Smooth muscle cell of the brain vasculature (primary cell): ENCODE results near the gene SPECC1.
"Not testable (repeated sequence)": the region's sequence is repeated elsewhere in the genome, so short reads cannot be mapped to it uniquely, and the experiment has no call there.

ENCODE experiments used
- DNase-seq: peaks from one replicate; pipeline ENCODE4 v3.0.0-alpha.2; 2012; ENCODE audit warnings: low read depth, low spot score

SPECC1 gene

DNA sequence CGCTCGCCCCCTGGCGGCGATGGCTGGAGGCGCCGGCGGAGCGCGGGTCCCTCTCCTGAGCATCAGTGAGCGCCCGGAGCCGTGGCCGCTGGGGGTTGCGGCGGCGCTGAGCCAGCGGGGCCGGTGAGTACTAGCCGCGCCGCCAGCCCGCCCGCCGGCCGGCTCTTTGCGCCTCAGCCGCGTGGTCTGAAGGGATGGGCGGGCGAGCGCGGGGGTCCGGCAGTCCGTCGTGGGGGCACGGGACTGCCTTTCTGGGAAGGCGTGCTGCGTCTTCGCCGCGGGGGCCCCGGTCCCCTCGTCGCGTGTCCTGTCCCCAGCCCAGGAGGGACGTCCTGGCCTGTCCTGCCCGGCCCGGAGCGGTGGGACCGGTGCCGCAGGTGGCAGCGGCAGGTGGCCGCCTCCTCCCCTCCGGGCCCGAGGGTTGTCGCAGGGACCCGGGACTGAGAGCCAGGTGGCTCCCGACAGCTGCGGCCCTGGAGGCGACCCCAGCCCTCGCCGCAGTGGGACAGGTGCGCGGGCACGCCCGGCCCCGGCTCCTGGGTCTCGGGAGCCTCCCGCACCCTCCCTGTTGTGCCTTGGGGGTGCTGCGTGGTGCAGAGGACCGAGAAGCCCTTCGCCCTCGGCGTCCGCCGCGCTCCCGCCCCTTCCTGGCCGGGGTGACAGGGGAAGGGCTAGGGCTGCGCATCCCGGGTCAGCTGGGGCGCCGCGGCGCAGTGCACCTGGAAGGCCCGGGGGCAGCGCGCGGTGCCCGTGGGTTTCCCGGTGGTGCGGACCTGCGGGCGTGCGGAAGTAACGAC, at the start of gene SPECC1:
TSS of gene SPECC1 (plus strand) at position 58 of the 797 bp plus-strand sequence. CDS start 87,293 bp downstream, outside the sequence.
- no peak for DNase-seq

- DNase-seq = not testable (repeated sequence)
These were observed 46.2 kb upstream of the SPECC1 start for GRCh38 chr17:19962954-19963353.

DNA sequence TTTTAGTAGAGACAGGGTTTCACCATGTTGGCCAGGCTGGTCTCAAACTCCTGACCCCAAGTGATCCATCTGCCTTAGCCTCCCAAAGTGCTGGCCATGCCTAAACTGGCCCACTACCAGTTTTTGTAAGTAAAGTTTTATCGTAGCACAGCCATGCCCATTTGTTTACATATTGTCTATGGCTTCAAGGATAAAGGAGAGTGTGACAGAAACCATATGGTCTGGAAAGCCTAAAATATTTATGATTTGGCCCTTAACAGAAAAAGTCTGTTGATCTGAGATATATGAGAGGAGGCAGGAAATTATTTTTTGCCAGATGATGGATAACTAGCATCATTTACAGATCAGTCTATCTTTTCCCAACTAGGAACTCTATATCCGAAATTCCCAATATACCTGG, 36.0 kb upstream of the SPECC1 start:
- DNase-seq = no peak

DNA sequence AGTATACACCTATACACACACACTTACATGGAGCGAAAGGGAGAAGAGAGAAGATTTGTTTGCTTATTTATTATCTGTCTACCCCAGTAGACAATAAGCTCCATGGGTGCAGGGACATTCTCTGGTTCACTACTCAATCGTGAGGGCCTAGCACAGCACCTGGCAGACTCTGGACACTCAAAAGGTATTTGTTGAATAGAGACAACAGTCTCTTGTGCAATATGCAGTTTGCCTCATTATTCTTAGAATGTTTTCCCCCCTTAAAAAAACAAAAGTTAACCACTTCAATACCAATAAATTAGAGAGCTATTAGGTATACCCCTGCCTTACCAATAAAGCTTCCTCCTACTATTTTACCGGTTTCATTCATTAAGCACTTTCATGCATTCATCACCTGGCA, 33.6 kb upstream of the SPECC1 start:
- no peak for DNase-seq

DNA sequence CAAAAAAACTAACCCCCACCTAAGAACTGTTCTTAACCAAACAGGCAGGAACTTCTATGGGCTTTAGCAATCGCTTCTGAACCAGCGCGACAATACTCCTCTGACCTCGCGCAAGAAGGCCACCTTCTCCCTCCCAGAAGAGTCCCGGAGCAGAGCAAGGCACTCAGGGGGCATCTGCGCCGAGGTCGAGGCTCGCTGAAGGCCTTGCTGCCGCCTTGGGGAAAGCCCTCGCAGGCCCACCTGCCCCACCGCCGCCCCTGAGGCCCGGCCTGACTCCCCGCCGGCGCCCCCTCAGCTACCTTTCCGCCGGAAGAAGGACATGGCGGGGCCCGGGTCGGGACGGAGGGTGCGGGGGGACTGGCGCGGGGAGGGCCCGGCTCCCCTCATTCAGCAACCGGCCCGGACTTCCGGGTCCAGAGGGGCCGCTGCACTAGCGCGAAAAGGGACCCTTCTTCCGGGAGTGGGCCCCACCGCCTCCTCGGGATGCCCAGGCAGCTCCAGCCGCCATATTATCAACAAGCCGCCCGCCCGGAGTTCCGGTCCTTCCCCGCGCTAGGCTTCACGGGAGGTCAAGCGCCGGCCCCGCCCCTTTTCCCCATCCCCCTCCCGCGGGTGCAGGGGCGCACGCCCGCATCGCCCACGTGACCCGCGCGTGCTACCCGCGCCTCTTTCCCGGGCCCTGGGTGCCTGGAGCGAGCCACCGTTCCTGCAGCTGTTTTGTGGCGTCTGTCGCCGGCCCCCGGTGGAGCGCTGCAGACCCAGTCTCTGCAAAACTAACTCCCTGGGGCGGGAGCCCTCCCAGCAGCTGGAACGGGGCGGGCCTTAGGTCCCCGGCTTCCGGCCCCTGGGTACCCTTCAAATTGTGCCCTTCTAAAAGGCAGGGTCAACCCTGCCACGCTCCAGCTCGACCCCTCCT, 31.6 kb upstream of the SPECC1 start, which contains the start of gene AKAP10:
TSS of gene AKAP10 (minus strand) at position 536 of the 916 bp plus-strand sequence. CDS start at position 387, 149 bp downstream.
- DNase-seq = no peak

GRCh38 chr17:19978209-19978802, 30.9 kb upstream of the SPECC1 start:
- DNase-seq = no peak

- no peak for DNase-seq
These were observed 30.4 kb upstream of the SPECC1 start for GRCh38 chr17:19978805-19979211.

DNA sequence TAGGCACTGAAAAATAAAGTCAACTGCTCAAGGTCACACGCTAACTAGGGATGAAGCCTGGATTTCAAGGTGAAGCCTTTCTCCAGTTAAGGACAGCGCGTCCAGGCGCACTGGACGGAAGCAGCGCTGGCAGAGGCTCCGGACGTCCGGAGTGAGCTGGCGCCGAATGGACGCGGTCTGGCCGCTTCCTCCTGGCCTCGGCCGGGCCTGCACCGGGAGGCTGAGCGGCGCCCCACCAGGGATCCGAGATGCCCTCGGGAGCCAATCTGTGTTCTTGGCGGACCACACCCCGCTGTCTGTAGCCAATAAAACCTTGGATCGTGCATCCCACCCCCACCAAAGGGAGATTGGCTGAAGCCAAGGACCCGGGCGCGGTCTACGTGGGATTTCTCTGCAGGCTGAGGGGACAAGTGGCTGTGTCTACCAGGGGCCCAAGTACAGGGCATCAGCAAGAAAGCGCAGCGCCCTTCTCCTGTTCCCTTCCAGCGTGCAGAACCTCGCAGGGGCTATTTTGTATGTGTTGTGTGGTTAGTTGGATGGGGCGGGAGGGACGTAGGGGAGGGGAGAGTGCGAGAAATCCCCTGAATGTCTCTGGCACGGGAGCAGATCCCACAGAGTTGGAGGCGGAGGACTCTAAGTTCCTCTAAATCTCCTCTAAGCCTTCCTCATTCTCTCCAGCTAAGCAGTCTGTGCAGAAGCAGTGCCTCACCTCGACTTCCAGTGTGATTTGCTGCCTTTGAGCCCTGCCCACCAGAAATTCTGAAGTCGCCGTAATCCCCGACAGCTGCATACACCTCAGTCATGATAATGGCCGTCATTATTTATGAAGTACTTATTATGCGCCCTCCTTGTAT, 29.0 kb upstream of the SPECC1 start:
- no peak for DNase-seq

GRCh38 chr17:19986941-19987861, 22.0 kb upstream of the SPECC1 start:
- no peak for DNase-seq

- DNase-seq = no peak
These were observed 21.3 kb upstream of the SPECC1 start for GRCh38 chr17:19987897-19988296.

DNA sequence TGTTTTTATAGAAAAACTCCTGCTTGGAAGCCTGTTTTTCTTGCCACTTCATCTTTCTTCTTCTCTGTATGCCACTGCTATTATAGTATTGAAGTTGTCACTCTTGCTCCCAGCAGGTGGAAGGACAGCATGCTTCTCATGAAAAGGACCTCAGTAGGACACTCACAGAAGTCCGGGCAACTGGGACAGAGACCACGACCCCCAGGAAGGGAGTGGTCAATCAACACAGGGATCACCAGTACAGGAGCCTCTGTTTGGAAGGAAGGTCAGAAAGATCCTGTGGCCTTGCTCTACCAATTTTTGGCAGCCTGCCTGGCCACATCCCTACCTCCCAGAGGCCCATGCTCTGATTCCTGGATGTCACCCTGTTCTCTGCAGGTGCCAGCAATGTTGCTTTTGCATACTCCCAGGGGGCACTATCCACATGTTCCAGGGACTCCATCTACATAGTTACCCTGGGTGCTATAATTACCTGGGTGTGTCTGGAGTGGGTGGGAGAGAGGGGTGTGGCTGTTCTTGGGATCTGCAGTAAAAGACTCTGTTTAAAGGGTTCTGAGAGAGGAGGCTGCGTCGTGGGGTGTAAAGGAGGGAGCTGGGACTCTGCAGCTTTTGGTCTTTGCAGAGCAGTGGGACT, 17.8 kb upstream of the SPECC1 start:
- DNase-seq = no peak

DNA sequence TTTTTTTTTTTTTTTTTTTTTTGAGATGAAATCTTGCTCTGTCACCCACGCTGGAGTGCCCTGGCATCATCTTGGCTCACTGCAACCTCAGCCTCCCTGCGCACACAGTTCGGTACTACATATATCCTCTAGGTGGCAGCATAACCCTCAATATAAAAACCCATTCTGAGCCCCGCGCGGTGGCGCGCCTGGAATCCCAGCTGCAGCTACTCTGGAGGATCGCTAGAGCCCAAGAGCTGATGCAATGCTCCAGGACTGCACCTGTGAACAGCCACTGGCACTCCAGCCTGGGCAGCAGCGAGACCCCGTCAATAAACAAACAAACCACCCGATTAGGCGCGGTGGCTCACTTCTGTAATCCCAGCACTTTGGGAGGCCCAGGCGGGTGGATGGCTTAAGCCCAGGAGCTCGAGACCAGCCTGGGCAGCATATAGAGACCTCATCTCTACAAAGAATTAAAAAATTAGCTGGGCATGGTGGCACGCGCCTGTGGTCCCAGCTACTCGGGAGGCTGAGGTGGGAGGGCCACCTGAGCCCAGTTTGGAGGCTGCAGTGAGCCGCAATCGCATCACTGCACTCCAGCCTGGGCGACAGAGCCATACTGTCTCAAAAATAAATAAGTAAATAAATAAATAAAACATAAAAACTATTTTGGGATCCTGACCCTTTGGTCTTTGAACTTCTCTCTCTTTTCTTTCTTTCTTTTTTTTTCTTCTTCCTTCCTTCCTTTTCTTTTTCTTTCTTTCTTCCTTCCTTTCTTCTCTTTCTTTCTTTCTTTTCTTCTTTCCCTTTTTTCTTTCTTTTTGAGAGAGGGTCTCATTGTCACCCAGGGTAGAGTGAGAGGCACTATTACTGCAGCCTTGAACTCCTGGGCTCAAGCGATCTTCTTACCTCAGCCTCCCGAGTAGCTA, 16.1 kb upstream of the SPECC1 start:
- DNase-seq = peak; percentile 71

DNA sequence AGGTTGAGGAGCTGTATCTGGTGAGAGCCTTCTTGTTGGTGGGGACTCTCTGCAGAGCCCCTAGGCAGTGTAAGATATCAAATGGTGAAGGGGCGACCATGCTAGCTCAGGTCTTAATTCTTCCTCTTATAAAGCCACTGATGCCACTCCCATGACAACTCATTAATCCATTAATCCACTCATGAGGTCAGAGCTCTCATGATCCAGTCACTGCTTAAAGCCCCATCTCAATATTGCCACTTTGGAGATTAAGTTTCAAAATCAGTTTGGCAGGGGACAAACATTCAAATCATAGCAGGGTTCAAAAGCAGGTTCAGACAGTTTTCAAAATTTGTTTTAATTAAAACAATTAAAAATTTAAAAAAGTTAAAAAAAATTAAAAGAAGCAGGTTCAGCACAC, 13.1 kb upstream of the SPECC1 start:
- no peak for DNase-seq

- no peak for DNase-seq
These were observed 12.7 kb upstream of the SPECC1 start for GRCh38 chr17:19996502-19996901.

DNA sequence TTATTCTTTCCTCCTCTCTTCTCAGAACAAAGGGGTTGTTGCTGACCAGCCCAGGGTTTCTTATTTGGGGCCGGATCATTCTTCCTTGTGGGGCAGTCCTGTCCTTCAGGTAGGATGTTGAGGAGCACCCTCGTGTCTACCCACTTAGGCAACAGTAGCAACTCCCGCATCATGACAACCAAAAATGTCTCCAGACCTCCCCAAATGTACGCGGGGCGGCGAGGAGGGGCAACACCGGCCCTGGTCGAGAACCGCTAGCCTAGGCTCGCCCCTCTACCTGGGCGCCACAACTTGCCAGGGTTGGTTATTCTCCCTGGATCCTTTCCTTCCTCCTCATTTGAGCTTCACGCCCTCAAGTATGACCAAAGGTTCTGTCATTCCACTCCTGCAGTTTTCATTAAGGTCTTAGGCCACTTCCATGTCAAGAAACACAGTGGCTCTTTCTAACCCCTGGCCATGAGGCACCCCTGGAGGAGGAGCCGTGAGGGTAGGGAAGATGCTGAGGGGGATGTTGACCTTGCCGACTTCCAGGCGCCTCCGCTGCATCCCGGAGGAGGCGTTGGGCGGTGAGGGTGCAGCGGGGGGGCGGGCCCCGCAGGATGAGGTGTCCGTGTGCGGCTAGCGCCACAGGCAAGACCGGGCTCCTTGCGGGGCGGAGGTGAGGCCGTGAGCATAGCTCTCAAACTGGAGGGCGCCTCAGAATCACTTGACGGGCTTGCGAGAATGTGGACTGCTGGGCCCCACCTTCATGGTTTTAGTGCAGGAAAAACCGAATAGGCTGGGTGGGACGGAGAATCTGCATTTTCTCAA, 712 bp upstream of the SPECC1 start:
- DNase-seq = no peak

DNA sequence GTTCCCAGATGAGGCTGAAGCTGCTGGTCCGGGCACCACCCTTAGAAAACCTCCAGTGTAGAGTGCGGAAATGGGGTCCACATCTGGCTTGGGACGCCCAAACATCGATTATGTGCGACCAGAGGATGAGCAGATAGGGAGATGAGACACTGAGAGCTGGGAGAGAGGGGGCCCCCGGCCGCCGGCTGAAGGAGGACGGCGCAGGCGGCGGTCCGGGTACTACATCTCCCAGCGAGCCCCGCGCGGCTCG, 182 bp upstream of the SPECC1 start:
- DNase-seq = no peak

- DNase-seq = no peak
These were observed 1.1 kb downstream of the SPECC1 start for GRCh38 chr17:20010099-20010863.
